Colonic mucosa (tissue), 4 donors: ENCODE measurements around the gene PDE1C. TPM values are rescaled to one million over a fixed set of nuclear protein-coding genes. Genes with fewer than 3 reads are reported as not detected.

Experiments
- DNase-seq: peaks from one replicate; pipeline ENCODE4 v3.0.0-alpha.2; 2020
- H3K27ac ChIP-seq: fragments of 200-600 bp; one replicate; pipeline ENCODE4 v1.8.0; 2021
- H3K27me3 ChIP-seq: fragments of 200-600 bp; one replicate; pipeline ENCODE4 v1.8.0; 2021
- H3K36me3 ChIP-seq: fragments of 200-600 bp; one replicate; pipeline ENCODE4 v1.8.0; 2021
- H3K4me1 ChIP-seq: fragments of 200-600 bp; one replicate; pipeline ENCODE4 v1.8.0; 2021; ENCODE audit warnings: mild to moderate bottlenecking
- H3K4me3 ChIP-seq: fragments of 200-600 bp; one replicate; pipeline ENCODE4 v1.8.0; 2021
- H3K9ac ChIP-seq, 2 donors: one replicate each; pipeline ENCODE4 v1.7.0; 2013; ENCODE audit warnings: control low read depth in 2 of 2, low read depth in 2 of 2, low read length in 2 of 2
- H3K9me3 ChIP-seq: fragments of 200-600 bp; one replicate; pipeline ENCODE4 v1.8.0; 2021
- CTCF ChIP-seq: fragments of 200-600 bp; IDR thresholded peaks from one replicate; pipeline ENCODE4 v1.8.0; 2022; ENCODE audit warnings: antibody characterized with exemption, mild to moderate bottlenecking
- intact Hi-C: fragments of 100-400 bp; cut with DNase I; formaldehyde crosslinking; loops from one replicate; pipeline ENCODE4 v1.14.1; 2022
- total RNA-seq, 2 donors: library from RNA; stranded (reverse); fragmentation: NEBNext Ultra II Directional in 1 of 2; extraction: Animal tissue kit (Norgen Biotek cat#: 25700) in 1 of 2; gene quantifications; one replicate each; pipeline ENCODE4 v1.2.1, GENCODE V29; 2021
- donor health status: healthy.
- donor health status: DM: no; HTN: no; CAD: no.
- donor health status: DM: no; HTN: no; CAD: no.

Gene PDE1C
- total RNA-seq, 2 donors from 2014 or later, result 1.2 to 2.7 TPM

DNA sequence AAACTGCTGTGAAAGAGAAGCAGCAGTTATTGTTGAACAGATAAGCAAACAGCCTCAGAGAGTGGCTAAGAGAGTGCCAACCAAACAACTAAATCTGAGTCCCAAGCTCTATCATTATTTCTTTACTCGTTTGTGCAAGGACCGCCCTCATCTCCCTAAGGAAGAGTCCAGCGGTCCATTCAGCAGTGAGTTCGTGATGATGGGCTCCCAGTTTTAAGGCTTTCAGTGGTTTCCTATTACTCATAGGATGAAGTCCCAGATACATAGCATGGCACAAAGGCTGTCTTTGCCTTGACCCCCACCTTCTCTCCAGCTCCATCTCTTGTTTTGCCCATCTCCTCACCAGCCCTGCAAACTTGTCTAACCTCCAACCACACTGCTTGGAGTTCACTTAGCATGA lies 24.3 kb upstream of the PDE1C start:
- H3K9ac ChIP-seq, result no peak overlapping the region
- H3K4me3 ChIP-seq, result no peak overlapping the region
- H3K36me3 ChIP-seq, result no peaks in the 10 kb centered on the region
- H3K9me3 ChIP-seq, result no peaks in the 10 kb centered on the region
- no peak for TF ChIP-seq CTCF
- no peak overlapping the region for H3K27ac ChIP-seq
- H3K4me1 ChIP-seq, result no peaks in the 10 kb centered on the region
- H3K27me3 ChIP-seq, result no peaks in the 10 kb centered on the region
- intact Hi-C loops, result no loop called here
- DNase-seq, result no peak

- Histone ChIP-seq H3K36me3 (no peaks in the 10 kb centered on the region), H3K4me1 (no peaks in the 10 kb centered on the region), H3K9ac (no peak overlapping the region), H3K9me3 (no peaks in the 10 kb centered on the region), H3K4me3 (no peak overlapping the region), H3K27ac (no peak overlapping the region), H3K27me3 (no peaks in the 10 kb centered on the region)
- TF ChIP-seq CTCF, result no peak
- intact Hi-C loops, result no loop called here
- DNase-seq, result no peak
Measured at GRCh38 chr7:32093415-32094408, 23.5 kb upstream of the PDE1C start.

DNA sequence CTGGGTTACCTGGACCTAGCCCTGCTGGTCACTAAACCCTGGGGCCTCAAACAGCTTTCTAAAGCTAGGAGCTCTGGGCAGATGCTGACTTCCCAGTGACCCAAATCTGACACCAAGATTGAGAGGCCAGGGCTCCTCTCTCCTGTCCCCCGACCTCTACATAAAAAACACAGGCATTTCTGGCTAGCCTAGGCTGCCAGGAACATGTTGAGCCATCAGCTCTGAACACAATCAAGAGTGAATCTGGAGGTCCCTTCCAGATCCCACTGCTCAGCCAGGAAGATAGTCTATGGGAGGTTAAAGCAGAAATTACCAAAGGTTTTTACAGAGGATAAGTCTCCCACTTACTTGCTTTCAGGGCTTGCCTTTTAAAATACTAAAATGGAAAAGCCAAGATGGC lies 22.1 kb upstream of the PDE1C start:
- H3K36me3 ChIP-seq, result no peaks in the 10 kb centered on the region
- no peak for TF ChIP-seq CTCF
- H3K9me3 ChIP-seq, result no peaks in the 10 kb centered on the region
- no peaks in the 10 kb centered on the region for H3K4me1 ChIP-seq
- DNase-seq, result no peak
- H3K27ac ChIP-seq, result no peak overlapping the region
- no peak overlapping the region for H3K4me3 ChIP-seq
- no peaks in the 10 kb centered on the region for H3K27me3 ChIP-seq
- intact Hi-C loops, result no loop called here
- H3K9ac ChIP-seq, result no peak overlapping the region

DNA sequence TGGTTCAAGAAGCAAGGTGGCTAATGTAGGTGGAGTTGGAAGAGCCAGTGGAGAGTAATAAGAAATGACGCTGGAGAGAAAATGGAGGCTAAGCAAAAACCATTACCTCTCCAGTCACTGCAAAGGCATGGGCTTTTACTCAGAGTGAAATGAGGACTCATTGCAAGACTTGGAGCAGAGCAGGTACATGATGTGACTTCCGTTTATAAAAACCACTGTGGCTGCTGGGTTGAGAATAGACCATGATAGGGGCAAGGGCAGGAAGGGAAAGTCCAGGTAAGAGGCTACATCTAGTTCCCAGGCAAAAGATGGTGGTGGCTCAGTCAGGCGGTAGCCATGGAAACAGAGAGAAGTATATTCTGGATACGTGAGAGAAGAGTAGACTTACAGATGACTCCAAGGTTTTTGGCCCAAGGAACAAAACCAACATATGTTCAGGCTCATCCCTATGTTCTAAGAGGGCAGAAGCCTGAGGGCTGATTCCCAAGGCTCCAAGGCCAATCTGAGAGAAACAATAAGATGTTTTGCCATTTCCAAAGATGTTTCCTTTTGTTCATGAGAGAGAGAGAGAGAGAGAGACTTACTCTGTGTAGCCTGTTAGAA lies 21.5 kb upstream of the PDE1C start:
- Histone ChIP-seq H3K9me3 (no peaks in the 10 kb centered on the region), H3K27ac (no peak overlapping the region), H3K36me3 (no peaks in the 10 kb centered on the region), H3K4me1 (no peaks in the 10 kb centered on the region), H3K9ac (no peak overlapping the region), H3K4me3 (no peak overlapping the region), H3K27me3 (no peaks in the 10 kb centered on the region)
- TF ChIP-seq CTCF, result no peak
- DNase-seq, result no peak
- intact Hi-C loops, result no loop called here

DNA sequence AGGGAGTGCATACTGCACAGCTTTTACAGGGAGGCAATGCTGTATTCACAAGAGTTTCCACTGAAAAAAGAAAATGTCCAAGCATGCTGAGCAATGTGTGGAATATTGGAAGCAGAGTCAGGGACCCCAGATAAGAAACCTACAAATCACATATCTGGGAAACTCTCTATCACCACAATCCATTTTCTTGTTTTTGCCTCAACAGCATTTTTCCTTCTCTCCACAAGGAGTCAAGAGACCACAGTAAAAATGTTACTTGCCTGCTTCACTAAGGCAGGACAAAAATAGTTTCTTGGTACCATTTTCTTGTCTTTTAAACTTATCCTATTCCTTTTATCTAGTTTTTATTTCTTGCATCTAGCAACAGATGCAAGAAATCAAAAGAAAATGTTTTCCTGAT lies 19.5 kb upstream of the PDE1C start:
- Histone ChIP-seq H3K27me3 (no peaks in the 10 kb centered on the region), H3K36me3 (no peaks in the 10 kb centered on the region), H3K9ac (no peak overlapping the region), H3K27ac (no peak overlapping the region), H3K9me3 (no peaks in the 10 kb centered on the region), H3K4me3 (no peak overlapping the region), H3K4me1 (no peaks in the 10 kb centered on the region)
- intact Hi-C loops, result no loop called here
- no peak for TF ChIP-seq CTCF
- DNase-seq, result no peak
